ENCODE data around the gene WFIKKN1.

The WFIKKN1 gene, protein sequence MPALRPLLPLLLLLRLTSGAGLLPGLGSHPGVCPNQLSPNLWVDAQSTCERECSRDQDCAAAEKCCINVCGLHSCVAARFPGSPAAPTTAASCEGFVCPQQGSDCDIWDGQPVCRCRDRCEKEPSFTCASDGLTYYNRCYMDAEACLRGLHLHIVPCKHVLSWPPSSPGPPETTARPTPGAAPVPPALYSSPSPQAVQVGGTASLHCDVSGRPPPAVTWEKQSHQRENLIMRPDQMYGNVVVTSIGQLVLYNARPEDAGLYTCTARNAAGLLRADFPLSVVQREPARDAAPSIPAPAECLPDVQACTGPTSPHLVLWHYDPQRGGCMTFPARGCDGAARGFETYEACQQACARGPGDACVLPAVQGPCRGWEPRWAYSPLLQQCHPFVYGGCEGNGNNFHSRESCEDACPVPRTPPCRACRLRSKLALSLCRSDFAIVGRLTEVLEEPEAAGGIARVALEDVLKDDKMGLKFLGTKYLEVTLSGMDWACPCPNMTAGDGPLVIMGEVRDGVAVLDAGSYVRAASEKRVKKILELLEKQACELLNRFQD

DNA sequence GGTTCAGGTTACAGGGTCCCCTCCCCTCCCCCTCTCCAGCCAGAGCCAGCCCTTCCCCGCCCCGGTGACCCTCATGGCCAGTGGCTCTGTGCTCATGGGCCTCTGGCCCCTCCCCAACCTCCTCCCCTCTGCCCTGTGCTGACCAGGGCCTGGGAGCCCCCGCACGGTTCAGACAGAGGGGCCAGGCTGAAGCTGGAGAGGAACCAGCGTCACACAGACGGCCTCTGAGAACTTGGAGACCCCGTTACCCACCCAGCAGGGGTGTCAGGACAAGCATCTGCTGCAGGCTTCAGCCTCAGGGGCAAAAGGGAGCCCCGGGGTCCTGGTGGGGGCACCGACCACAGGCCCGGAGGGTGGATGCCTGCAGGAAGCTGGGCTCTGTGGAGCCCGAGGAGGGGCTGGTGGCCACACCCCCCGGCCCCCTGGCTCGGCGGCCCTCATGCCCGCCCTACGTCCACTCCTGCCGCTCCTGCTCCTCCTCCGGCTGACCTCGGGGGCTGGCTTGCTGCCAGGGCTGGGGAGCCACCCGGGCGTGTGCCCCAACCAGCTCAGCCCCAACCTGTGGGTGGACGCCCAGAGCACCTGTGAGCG, at the start of gene WFIKKN1:
Gene WFIKKN1 (plus strand): TSS at position 171 of the 591 bp plus-strand sequence. CDS start 269 bp downstream, at position 440.
- in situ Hi-C loops (cut with MboI; ENCODE audit: low sequenced_read_pairs) = no loop called here
- Histone ChIP-seq H3K4me1 (no peaks in the 10 kb centered on the region), H3K9me3 (no peaks in the 10 kb centered on the region), H3K36me3 (replicated peaks) (peaks cover 18% of the 10 kb centered on the region), H3K4me3 (no peak within 1 kb of the TSS), H3K27me3 (ENCODE audit: low read depth) (no peaks in the 10 kb centered on the region)
- no peak for DNase-seq (ENCODE audit: low spot score in 2 of 2)

DNA sequence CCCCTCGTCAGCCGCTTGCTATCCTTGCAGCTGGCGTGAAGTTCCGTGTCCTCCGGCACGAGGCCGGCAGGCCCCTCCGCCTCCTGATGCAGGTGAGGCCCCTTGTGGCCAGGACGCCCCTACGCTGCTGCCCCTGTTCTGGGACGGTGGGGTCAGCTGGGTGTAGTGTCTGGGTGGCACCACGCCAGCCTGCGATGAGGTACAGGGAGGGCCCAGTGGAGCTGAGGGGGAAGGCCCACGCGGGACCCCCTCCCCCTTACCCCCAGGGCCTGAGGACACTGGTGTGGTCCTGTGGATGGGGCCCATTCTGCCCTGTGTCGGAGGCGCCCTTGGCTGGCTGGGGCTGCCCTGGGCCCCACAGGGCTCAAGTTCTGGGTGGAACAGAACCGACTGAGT, 48.6 kb upstream of the WFIKKN1 start:
- Histone ChIP-seq H3K27me3 (ENCODE audit: low read depth) (no peaks in the 10 kb centered on the region), H3K4me1 (no peaks in the 10 kb centered on the region), H3K36me3 (replicated peaks) (no peaks in the 10 kb centered on the region), H3K9me3 (no peaks in the 10 kb centered on the region), H3K4me3 (no peak overlapping the region)
- DNase-seq (ENCODE audit: low spot score in 2 of 2) = no peak
- in situ Hi-C loops (cut with MboI; ENCODE audit: low sequenced_read_pairs) = no loop called here

DNA sequence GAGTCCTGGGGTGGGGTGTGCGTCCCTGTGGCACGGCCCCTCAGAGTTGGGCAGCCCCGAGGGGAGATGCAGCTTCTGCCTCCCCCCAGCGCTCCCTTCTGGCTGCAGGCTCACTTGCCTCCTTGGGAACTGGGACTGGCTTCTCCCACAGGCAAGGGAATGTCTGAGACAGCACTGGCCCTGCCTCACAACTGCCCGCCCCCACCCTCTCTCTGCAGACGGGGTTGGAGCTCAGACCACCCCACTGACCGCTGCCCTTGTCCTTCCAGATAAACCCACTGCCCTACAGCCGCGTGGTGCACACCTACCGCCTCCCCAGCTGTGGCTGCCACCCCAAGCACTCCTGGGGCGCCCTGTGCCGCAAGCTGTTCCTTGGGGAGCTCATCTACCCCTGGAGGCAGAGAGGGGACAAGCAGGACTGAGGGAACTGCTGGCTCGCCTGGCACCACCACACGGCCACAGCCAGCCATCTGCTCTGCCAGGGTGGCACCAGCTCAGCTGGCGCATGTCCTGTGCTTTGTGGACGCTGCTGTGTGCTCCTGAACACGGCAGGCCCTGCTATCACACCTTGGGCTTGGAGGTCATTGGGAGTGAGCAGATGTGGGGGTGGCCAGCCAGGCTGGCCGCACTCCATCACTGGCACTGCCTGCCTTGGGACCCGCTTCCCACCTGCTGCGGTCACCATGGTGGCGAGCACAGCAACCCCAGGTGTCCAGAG, 48.0 kb upstream of the WFIKKN1 start:
- no peaks in the 10 kb centered on the region for H3K36me3 ChIP-seq (replicated peaks)
- H3K4me1 ChIP-seq = no peaks in the 10 kb centered on the region
- no peaks in the 10 kb centered on the region for H3K9me3 ChIP-seq
- H3K4me3 ChIP-seq = no peak overlapping the region
- H3K27me3 ChIP-seq (ENCODE audit: low read depth) = no peaks in the 10 kb centered on the region
- no peak for DNase-seq (ENCODE audit: low spot score in 2 of 2)
- in situ Hi-C loops (cut with MboI; ENCODE audit: low sequenced_read_pairs) = no loop called here

DNA sequence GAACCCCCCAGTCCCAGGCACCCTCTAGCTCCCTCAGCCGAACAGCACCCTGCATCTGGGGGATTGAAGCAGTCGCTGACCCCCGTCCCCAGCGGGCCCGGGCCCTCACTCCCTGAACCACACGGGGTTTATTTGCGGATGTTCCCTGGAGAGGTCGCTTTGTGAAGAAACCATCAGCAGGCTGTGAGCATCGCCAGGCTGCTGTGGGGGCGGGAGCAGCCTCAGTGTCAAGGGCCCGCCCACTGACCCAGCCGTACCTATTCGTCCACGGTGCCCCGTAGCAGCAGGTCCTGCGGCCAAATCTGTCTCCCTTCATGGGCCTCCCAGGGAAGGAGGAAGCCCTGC, 47.3 kb upstream of the WFIKKN1 start:
- H3K27me3 ChIP-seq (ENCODE audit: low read depth) = no peaks in the 10 kb centered on the region
- no peak for DNase-seq (ENCODE audit: low spot score in 2 of 2)
- H3K4me1 ChIP-seq = no peaks in the 10 kb centered on the region
- no peaks in the 10 kb centered on the region for H3K9me3 ChIP-seq
- no peak overlapping the region for H3K4me3 ChIP-seq
- in situ Hi-C loops (cut with MboI; ENCODE audit: low sequenced_read_pairs) = no loop called here
- H3K36me3 ChIP-seq (replicated peaks) = no peaks in the 10 kb centered on the region; the same call in 1 of the 2 replicates

DNA sequence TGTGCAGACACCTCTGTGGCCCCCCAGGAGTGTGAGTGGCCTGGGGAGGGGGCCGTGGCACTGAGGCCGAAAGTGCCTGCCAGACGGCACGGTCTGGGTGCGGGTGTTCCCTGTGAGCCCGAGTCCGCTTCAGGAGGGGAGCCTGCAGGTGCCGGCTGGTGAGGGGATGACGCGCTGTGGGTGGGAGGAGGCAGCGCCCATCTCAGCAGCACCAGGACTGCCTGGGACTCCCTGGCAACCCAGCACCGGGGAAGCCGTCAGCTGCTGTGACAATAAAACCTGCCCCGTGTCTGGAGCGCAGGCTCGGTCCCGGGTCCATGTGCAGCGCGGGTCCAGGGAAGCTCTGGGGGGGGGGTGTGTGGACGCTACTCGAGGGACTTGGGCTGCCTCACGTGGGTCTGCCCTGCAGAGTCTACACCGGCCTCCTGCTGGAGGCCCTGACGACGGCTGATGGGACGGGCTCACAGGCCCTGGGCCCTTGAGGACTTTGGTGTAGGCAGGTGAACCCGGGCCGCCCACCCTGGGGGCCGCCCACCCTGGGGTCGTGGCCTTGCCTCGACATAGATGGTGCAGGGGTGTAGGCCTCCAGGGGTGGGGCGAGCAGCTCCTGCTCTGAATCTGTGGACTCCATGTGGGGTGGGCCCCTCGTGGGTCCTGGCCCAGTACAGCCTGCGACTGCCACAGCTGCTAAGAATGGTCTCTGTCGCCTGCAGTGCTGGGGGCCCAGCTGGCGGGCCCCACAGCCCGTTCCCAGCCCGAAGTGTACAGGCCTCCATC, 46.8 kb upstream of the WFIKKN1 start:
- Histone ChIP-seq H3K4me1 (no peaks in the 10 kb centered on the region), H3K36me3 (replicated peaks) (no peaks in the 10 kb centered on the region; the same call in 1 of the 2 replicates), H3K4me3 (no peak overlapping the region), H3K27me3 (ENCODE audit: low read depth) (no peaks in the 10 kb centered on the region), H3K9me3 (no peaks in the 10 kb centered on the region)
- DNase-seq (ENCODE audit: low spot score in 2 of 2) = no peak
- in situ Hi-C loops (cut with MboI; ENCODE audit: low sequenced_read_pairs) = no loop called here

DNA sequence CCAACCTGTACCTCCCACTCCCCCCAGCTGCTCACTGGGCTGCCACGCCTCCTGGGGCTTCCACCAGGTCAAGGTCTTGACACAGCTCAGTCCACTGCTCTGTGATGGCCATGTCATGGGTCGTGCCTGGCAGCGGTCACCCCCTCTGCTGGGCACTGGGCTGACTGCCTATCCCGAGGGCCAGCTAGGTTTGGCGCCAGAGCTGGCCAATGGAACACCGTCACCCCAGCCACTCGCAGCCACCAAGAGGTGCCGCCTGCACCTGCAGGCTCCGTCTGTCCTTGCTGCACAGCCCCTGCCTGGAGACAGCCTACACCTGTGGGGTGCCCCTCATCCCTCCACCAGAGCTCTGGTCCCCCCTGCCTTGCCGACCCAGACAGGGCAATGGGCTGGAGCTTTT, 45.4 kb upstream of the WFIKKN1 start:
- H3K36me3 ChIP-seq (replicated peaks) = no peaks in the 10 kb centered on the region; the same call in 1 of the 2 replicates
- no peak overlapping the region for H3K4me3 ChIP-seq
- no peaks in the 10 kb centered on the region for H3K27me3 ChIP-seq (ENCODE audit: low read depth)
- H3K9me3 ChIP-seq = no peaks in the 10 kb centered on the region
- H3K4me1 ChIP-seq = no peaks in the 10 kb centered on the region
- in situ Hi-C loops (cut with MboI; ENCODE audit: low sequenced_read_pairs) = no loop called here
- DNase-seq (ENCODE audit: low spot score in 2 of 2) = peak in 1 of 2 experiments; percentile 43

DNA sequence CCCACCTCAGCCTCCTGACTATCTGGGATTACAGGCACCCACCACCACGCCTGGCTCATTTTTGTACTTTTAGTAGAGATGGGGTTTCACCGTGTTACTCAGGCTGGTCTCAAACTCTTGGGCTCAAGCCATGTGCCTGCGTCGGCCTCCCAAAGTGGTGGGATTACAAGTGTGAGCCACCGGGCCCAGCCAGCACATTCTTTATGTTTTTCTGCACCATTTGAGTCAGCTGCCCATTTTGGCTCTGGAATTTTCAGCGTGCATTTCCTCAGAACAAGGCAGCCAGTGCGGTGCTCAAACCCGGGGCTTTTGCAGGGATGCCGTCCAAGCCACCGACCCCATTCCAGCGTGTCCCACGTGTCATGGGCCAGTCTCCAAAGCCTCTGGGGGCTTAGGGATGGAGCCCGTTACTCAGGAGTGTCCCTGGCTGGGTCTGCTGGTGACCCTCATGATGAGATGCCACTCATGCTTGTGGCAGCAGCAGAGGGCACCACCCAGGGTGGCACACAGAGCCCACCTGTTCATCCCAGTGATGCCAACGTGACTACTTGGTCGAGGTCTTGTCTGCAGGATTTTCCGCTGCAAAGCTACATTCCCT, 44.6 kb upstream of the WFIKKN1 start:
- Histone ChIP-seq H3K4me1 (0 out of 2 replicates have a peak, but pooled peaks cover 5% of the 10 kb centered on the region), H3K4me3 (no peak overlapping the region), H3K9me3 (no peaks in the 10 kb centered on the region), H3K36me3 (replicated peaks) (no peaks in the 10 kb centered on the region; the same call in 1 of the 2 replicates), H3K27me3 (ENCODE audit: low read depth) (no peaks in the 10 kb centered on the region)
- DNase-seq (ENCODE audit: low spot score in 2 of 2) = no peak
- in situ Hi-C loops (cut with MboI; ENCODE audit: low sequenced_read_pairs) = no loop called here

DNA sequence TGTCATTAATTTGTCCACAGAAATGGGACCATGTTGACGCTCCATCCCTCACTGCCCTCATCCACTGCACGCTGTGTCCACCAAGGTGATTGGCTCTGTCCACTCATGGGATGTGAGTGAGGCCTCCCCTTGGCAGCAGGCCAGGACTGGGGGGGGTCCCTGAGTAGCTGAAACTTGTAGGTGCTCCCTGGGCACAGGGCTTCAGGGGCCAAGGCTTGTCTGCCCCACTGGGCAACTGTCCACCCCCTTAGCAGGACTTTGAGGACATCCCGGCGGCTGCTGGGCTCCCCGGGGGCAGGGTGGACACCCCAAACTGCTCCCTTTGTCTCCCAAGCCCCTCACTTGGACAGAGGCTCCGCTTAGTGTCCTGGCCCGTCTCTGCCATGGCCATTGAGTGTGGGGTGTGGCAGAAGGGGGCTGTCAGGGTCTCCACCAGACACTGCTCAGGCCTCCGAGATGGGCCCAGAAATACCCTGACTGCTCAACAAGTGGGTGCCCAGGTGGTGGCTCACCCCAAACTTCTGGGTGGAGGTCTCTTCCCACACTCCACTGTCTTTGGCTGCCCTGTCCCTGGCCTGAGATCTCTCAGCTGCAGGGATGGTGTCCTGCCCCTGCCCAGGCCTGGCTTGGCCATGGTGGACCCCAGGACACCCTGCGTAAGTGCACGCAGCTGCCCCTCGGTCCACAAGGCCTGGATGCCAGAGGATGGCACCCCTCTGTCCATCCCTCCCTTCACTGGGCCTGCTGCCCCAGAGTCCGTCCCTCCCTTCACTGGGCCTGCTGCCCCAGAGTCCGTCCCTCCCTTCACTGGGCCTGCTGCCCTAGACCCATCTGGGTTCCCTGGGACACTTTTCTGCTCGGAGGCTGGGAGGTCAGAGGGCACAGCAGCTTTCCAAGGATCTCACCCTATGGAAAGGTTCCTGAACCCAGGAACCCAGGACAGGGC, 43.9 kb upstream of the WFIKKN1 start:
- H3K4me1 ChIP-seq = 0 out of 2 replicates have a peak, but pooled peaks cover 5% of the 10 kb centered on the region
- in situ Hi-C loops (cut with MboI; ENCODE audit: low sequenced_read_pairs) = no loop called here
- no peak overlapping the region for H3K4me3 ChIP-seq
- no peaks in the 10 kb centered on the region for H3K9me3 ChIP-seq
- no peaks in the 10 kb centered on the region for H3K27me3 ChIP-seq (ENCODE audit: low read depth)
- H3K36me3 ChIP-seq (replicated peaks) = no peaks in the 10 kb centered on the region; the same call in 1 of the 2 replicates
- no peak for DNase-seq (ENCODE audit: low spot score in 2 of 2)

DNA sequence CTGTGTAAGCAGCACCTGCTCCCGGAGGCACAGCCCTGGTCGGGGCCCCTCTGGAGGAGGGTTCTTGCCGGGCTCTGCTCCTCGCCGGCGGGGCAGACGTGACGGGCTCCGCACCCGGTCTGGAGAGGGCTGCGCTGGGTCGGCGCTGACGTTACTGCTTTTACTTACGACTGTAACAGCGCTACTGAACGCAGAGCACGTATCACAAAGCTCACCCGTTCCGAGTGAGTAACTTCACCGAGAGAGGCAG, 42.2 kb upstream of the WFIKKN1 start:
- in situ Hi-C loops (cut with MboI; ENCODE audit: low sequenced_read_pairs) = no loop called here
- peak; percentile 23 to 55 for DNase-seq (ENCODE audit: low spot score in 2 of 2)
- no peaks in the 10 kb centered on the region for H3K9me3 ChIP-seq
- peak overlapping the region; percentile 97 for H3K4me3 ChIP-seq
- 0 out of 2 replicates have a peak, but pooled peaks cover 5% of the 10 kb centered on the region for H3K4me1 ChIP-seq
- no peaks in the 10 kb centered on the region; the same call in 1 of the 2 replicates for H3K36me3 ChIP-seq (replicated peaks)
- H3K27me3 ChIP-seq (ENCODE audit: low read depth) = no peaks in the 10 kb centered on the region

DNA sequence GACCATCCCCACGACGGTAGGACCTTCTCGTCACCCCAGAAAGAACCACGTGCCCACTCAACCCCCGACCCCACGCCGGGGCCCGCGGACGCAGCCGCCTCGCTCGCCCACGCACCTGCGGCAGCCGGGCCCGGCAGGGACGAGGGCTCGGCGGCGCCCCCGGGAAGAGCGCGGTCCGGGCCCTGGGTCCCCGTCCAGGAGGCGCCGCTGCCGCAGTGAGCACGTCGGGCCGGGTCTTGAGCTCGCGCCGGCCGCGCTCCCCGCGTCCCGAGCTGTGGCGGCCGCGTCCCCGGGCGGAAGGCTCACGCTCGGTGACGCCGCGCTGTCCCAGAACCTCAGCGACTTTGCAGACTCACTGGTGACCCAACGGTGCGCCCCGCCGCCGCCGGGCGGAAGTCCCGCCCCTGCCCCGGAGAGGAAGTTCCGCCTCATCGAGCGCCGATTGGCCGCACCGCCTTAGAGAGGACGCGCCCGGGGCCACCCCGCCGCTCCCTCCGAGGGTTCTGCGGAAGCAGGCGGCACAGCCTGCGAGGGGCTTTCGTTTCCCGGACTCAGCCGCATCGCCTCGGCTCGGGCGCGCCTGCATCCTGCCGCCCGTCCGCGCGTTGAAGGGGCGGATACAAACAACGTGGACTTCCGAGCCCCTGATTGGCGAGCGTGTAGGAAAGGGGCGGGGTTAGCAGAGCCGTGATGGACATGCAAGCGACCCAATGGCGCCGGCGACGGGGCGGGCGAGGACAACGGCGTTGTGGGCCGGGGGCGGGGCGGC, 41.7 kb upstream of the WFIKKN1 start:
- H3K36me3 ChIP-seq (replicated peaks) = no peaks in the 10 kb centered on the region; the same call in 1 of the 2 replicates
- in situ Hi-C loops (cut with MboI; ENCODE audit: low sequenced_read_pairs) = no loop called here
- H3K4me1 ChIP-seq = 0 out of 2 replicates have a peak, but pooled peaks cover 5% of the 10 kb centered on the region
- peak overlapping the region; percentile 97 for H3K4me3 ChIP-seq
- no peaks in the 10 kb centered on the region for H3K27me3 ChIP-seq (ENCODE audit: low read depth)
- peak; percentile 82 to 98 for DNase-seq (ENCODE audit: low spot score in 2 of 2)
- no peaks in the 10 kb centered on the region for H3K9me3 ChIP-seq

DNA sequence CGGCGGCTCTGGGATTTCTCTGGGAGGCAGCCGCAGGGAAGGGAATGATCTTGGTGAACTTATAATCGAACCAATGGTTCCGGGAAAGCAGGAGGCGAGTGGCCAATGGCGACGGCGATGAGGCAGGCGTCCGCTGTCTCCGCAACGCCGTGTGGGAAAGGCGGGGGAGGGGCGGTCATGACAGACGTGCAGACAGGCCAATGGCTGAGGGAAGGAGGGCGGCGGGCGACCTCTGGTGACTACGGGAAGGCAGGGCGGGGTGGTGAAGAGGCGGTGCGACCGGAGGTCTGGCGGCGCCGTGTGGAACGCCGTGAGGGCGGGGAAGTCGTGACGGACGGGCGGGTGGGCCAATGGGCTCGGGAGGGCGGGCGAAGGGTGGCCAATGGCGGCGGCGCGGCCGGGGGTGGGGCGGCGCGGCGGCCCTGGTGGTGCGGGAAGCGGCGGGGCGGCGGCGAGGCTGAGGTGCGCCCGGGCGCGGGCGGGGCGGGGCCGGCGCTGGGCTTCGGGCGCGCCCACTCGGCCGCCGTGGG, 41.1 kb upstream of the WFIKKN1 start, which contains the start of gene RAB40C:
Gene RAB40C (plus strand): TSS at position 409 of the 530 bp plus-strand sequence. CDS start 226 bp downstream, outside the sequence.
- peak; percentile 93 to 99 for DNase-seq (ENCODE audit: low spot score in 2 of 2)
- Histone ChIP-seq H3K36me3 (replicated peaks) (no peaks in the 10 kb centered on the region; the same call in 1 of the 2 replicates), H3K4me1 (0 out of 2 replicates have a peak, but pooled peaks cover 5% of the 10 kb centered on the region), H3K27me3 (ENCODE audit: low read depth) (no peaks in the 10 kb centered on the region), H3K9me3 (no peaks in the 10 kb centered on the region), H3K4me3 (peak within 1 kb of the TSS; percentile 97)
- in situ Hi-C loops (cut with MboI; ENCODE audit: low sequenced_read_pairs) = no loop called here

All from HAP-1 (cell line).